ENCODE measurements around the gene TRIM40.

DNA sequence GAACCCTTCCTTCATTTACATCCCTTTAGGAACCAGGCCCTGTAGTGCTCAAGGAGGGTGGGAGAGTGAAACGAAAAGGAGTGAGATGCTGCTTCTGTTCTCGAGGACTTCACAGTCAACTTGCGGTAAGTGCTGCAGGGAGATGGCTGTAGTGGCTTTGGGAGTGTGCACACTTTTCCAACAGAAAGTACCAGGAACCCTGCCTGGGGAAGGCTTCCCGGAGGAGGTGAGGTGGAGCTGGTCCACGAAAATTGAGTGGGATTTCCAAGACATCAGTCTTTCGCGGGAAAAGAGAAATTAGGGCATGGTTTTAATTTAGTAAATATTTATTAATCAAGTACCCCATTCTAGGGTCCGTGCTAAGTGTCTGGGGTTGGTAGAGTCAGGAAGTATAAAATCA is 35.8 kb upstream of the TRIM40 start:
- no peak for TF ChIP-seq ZFX (IDR thresholded peaks at IDR 0.05; ENCODE audit: borderline replicate concordance)
- TF ChIP-seq, protein P1, sequence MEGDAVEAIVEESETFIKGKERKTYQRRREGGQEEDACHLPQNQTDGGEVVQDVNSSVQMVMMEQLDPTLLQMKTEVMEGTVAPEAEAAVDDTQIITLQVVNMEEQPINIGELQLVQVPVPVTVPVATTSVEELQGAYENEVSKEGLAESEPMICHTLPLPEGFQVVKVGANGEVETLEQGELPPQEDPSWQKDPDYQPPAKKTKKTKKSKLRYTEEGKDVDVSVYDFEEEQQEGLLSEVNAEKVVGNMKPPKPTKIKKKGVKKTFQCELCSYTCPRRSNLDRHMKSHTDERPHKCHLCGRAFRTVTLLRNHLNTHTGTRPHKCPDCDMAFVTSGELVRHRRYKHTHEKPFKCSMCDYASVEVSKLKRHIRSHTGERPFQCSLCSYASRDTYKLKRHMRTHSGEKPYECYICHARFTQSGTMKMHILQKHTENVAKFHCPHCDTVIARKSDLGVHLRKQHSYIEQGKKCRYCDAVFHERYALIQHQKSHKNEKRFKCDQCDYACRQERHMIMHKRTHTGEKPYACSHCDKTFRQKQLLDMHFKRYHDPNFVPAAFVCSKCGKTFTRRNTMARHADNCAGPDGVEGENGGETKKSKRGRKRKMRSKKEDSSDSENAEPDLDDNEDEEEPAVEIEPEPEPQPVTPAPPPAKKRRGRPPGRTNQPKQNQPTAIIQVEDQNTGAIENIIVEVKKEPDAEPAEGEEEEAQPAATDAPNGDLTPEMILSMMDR (IDR thresholded peaks at IDR 0.05): no peak
